ENCODE measurements around the gene NOL8.

DNA sequence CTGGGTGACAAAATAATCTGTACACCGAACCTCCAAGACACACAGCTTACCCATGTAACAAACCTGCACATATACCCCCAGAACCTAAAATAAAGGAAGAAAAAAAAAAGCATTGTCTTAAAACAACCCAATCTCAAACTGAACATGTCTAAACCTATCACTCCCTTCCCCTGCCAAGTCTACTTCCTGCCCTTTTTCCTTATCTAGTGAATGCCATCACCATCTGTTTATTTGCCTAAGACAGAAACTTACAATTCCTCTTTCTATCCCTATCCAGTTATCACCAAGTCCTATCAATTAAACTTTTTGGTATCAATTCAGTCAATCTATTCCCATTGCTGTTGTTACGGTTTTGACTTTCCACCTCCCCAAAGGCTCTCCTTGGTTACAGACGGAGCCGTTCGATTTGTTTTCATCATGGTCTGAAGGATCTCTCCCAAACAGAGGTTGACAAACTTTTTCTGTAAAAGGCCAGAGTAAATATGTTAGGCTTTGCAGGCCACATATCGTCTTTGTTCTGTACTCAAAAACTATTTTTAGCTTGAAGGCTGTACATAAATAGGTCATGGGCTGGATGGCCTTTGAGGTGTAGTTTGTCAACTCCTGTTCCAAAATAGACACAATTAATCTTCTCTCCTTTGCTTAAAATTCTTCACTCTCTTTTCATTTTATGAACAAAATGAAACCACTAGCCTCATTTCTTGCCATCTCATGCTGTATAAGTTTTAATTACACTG, 12.1 kb downstream of the NOL8 start:
- TF ChIP-seq, protein P1, sequence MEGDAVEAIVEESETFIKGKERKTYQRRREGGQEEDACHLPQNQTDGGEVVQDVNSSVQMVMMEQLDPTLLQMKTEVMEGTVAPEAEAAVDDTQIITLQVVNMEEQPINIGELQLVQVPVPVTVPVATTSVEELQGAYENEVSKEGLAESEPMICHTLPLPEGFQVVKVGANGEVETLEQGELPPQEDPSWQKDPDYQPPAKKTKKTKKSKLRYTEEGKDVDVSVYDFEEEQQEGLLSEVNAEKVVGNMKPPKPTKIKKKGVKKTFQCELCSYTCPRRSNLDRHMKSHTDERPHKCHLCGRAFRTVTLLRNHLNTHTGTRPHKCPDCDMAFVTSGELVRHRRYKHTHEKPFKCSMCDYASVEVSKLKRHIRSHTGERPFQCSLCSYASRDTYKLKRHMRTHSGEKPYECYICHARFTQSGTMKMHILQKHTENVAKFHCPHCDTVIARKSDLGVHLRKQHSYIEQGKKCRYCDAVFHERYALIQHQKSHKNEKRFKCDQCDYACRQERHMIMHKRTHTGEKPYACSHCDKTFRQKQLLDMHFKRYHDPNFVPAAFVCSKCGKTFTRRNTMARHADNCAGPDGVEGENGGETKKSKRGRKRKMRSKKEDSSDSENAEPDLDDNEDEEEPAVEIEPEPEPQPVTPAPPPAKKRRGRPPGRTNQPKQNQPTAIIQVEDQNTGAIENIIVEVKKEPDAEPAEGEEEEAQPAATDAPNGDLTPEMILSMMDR (IDR thresholded peaks at IDR 0.05): no peak
- no peak for TF ChIP-seq POLR2A (IDR thresholded peaks at IDR 0.05)
